Activated B cell treated with CpG ODN at 0.5 μM for 24 hours (primary cell): ENCODE measurements around the gene TOP2B. TPM values are rescaled to one million over a fixed set of nuclear protein-coding genes. Genes with fewer than 3 reads are reported as not detected.

ENCODE experiments used
- ATAC-seq: fragments of 200-7000 bp; cut with Tn5 transposase; one replicate; pipeline ENCODE4 v1.10.0; 2021; ENCODE audit warnings: low read depth, mild to moderate bottlenecking, moderate library complexity
- CTCF ChIA-PET: fragments of 350-600 bp; sonication (Branson Sonifier 250); formaldehyde crosslinking; loops from one replicate; lab custom pipeline; 2021; ENCODE audit warnings: antibody characterized with exemption; lab: Charles Lee
- POLR2A ChIA-PET: fragments of 350-600 bp; sonication (Branson Sonifier 250); formaldehyde crosslinking; loops from one replicate; lab custom pipeline; 2021; ENCODE audit warnings: antibody characterized with exemption; lab: Charles Lee
- DNase-seq: peaks from one replicate; pipeline ENCODE4 v3.0.0; 2022
- H3K27ac Mint-ChIP-seq: one replicate; pipeline ENCODE4 v1.8.0; 2020; ENCODE audit warnings: mixed read lengths
- H3K27me3 Mint-ChIP-seq: one replicate; pipeline ENCODE4 v1.8.0; 2021; ENCODE audit warnings: mixed read lengths
- H3K36me3 Mint-ChIP-seq: one replicate; pipeline ENCODE4 v1.8.0; 2021; ENCODE audit warnings: low read depth, mixed read lengths
- H3K4me1 Mint-ChIP-seq: one replicate; pipeline ENCODE4 v1.8.0; 2021; ENCODE audit warnings: mixed read lengths
- H3K4me3 Mint-ChIP-seq: one replicate; pipeline ENCODE4 v1.8.0; 2020; ENCODE audit warnings: mild to moderate bottlenecking, mixed read lengths
- H3K9me3 Mint-ChIP-seq: one replicate; pipeline ENCODE4 v1.8.0; 2020; ENCODE audit warnings: mixed read lengths
- CTCF ChIP-seq: fragments of 200-600 bp; IDR thresholded peaks from one replicate; pipeline ENCODE4 v1.8.0; 2022; ENCODE audit warnings: antibody characterized with exemption, mild to moderate bottlenecking
- intact Hi-C: fragments of 100-400 bp; cut with micrococcal nuclease; formaldehyde crosslinking; loops from one replicate; pipeline ENCODE4 v1.15.1; 2024
- total RNA-seq: library from RNA; stranded (reverse); gene quantifications from 2 replicates; pipeline ENCODE4 v1.2.3, GENCODE V29; 2022

TOP2B gene
- total RNA-seq, 1 donor from 2014 or later = 117 TPM

GRCh38 chr3:25648925-25649830 is 15.5 kb downstream of the TOP2B start:
- intact Hi-C loops = loop anchor here (1.0 to 2.0 kb wide), 6 partner anchors 14 to 1486 kb away; no protein-coding TSS in a partner anchor
- peaks cover 16% of the 10 kb centered on the region for H3K9me3 Mint-ChIP-seq
- TF ChIP-seq CTCF = no peak
- H3K4me1 Mint-ChIP-seq = peaks cover 45% of the 10 kb centered on the region
- H3K27ac Mint-ChIP-seq = no peak overlapping the region
- ATAC-seq = no peak
- no peak overlapping the region for H3K4me3 Mint-ChIP-seq
- DNase-seq = no peak
- POLR2A ChIA-PET = interaction anchor here (0.7 to 1.6 kb wide), 2 partner anchors 14 to 211 kb away, joined by 3 to 5 read pairs; no protein-coding TSS in a partner anchor
- peaks cover 31% of the 10 kb centered on the region for H3K36me3 Mint-ChIP-seq
- CTCF ChIA-PET = interaction anchor here (0.9 to 9.3 kb wide), 19 partner anchors 10 to 1064 kb away, joined by 3 to 197 read pairs (median 5); partner anchors contain the start of gene NGLY1
- H3K27me3 Mint-ChIP-seq = no peaks in the 10 kb centered on the region

- Mint-ChIP-seq H3K27me3 (no peaks in the 10 kb centered on the region), H3K36me3 (peaks cover 39% of the 10 kb centered on the region), H3K27ac (no peak overlapping the region), H3K4me3 (no peak overlapping the region), H3K4me1 (peaks cover 37% of the 10 kb centered on the region), H3K9me3 (peaks cover 16% of the 10 kb centered on the region)
- ATAC-seq = peak; percentile 94
- TF ChIP-seq CTCF = no peak
- ChIA-PET CTCF (interaction anchor here (0.8 to 9.3 kb wide), 27 partner anchors 9 to 265 kb away, joined by 3 to 197 read pairs (median 4); partner anchors contain the start of gene NGLY1), POLR2A (interaction anchor here (1.3 to 1.6 kb wide), 2 partner anchors 15 to 142 kb away, joined by 3 to 5 read pairs; partner anchors contain the start of gene OXSM)
- intact Hi-C loops = loop anchor here (1.0 to 2.0 kb wide), 6 partner anchors 15 to 1487 kb away; no protein-coding TSS in a partner anchor
- no peak for DNase-seq
Observed at GRCh38 chr3:25648107-25648535, 16.6 kb downstream of the TOP2B start.

- CTCF ChIA-PET = no interaction called here
- H3K36me3 Mint-ChIP-seq = peaks cover 70% of the 10 kb centered on the region
Observed at GRCh38 chr3:25635038-25635437, 29.7 kb downstream of the TOP2B start.

GRCh38 chr3:25633919-25634318 is 30.8 kb downstream of the TOP2B start:
- Mint-ChIP-seq H3K27ac (no peak overlapping the region), H3K36me3 (peaks cover 75% of the 10 kb centered on the region), H3K27me3 (no peaks in the 10 kb centered on the region), H3K4me1 (peaks cover 10% of the 10 kb centered on the region), H3K4me3 (no peak overlapping the region), H3K9me3 (no peaks in the 10 kb centered on the region)
- ChIA-PET CTCF (no interaction called here), POLR2A (interaction anchor here (1.1 kb wide), 1 partner anchor 148 kb away, joined by 4 read pairs; no protein-coding TSS in a partner anchor)
- no peak for DNase-seq
- ATAC-seq = no peak
- no peak for TF ChIP-seq CTCF
- intact Hi-C loops = loop anchor here (2.0 kb wide), 1 partner anchor 17 kb away; no protein-coding TSS in a partner anchor

More at GRCh38 chr3:25635038-25635437, 29.7 kb downstream of the TOP2B start:
- no peak for TF ChIP-seq CTCF
- Mint-ChIP-seq H3K27ac (peak overlapping the region; percentile 16), H3K4me3 (no peak overlapping the region), H3K9me3 (no peaks in the 10 kb centered on the region), H3K4me1 (peaks cover 10% of the 10 kb centered on the region), H3K27me3 (no peaks in the 10 kb centered on the region)
- ATAC-seq = no peak
- DNase-seq = no peak
- POLR2A ChIA-PET = no interaction called here
- intact Hi-C loops = no loop called here

GRCh38 chr3:25631989-25632388 is 32.7 kb downstream of the TOP2B start:
- ATAC-seq (no peak), DNase-seq (no peak)
- Mint-ChIP-seq H3K36me3 (peaks cover 74% of the 10 kb centered on the region), H3K27me3 (no peaks in the 10 kb centered on the region), H3K9me3 (no peaks in the 10 kb centered on the region), H3K4me1 (peaks cover 10% of the 10 kb centered on the region), H3K27ac (no peak overlapping the region), H3K4me3 (no peak overlapping the region)
- CTCF ChIA-PET = no interaction called here
- TF ChIP-seq CTCF = no peak
- POLR2A ChIA-PET = no interaction called here
- intact Hi-C loops = loop anchor here (2.0 kb wide), 1 partner anchor 15 kb away; no protein-coding TSS in a partner anchor
